ENCODE measurements around the gene PSORS1C1.

PSORS1C1 gene

DNA sequence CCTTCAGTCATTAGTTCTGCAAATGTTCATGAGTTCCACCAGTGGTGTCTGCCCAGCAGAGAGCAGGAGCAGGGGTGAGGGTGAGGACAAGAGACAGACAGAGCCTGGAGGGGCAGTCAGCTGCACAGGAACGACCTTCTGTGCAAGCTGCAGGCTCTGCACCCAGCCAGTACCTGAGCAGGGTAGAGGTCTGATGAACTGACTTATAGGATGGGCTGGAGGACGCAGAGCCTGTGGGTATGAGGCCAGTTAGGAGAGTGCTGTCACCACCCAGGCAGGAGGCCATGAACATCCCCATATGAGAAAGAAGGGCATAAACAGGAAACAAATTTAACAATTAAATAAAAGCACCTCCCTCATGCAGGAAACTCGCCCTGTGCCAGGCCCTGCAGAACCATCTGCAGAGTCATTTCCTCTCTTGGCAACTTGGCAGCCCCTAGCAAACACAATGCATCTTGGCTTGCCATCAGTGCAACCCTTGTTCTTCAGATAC is 20.2 kb upstream of the PSORS1C1 start:
- peak in 1 of 2 donors; percentile 5 for DNase-seq (ENCODE audit: extremely low read depth in 1 of 2, low read depth in 1 of 2)

DNA sequence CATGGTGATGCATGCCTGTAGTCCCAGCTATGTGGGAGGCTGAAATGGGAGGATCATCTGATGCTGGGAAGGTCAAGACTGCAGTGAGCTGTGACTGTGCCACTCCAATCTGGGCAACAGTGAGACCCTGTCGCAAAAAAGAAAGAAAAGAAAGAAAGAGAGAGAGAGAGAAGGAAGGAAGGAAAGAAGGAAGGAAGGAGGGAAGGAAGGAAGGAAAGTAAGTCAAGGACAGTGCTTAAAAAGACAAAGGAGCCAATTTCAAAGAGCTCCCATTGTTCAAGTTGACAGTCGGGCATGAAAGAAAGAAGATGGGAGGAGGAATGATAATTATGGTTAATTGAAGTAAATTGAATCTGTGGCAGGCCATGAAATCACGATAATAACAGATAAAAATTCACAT is 18.4 kb upstream of the PSORS1C1 start:
- DNase-seq (ENCODE audit: extremely low read depth in 1 of 2, low read depth in 1 of 2) = no peak

DNA sequence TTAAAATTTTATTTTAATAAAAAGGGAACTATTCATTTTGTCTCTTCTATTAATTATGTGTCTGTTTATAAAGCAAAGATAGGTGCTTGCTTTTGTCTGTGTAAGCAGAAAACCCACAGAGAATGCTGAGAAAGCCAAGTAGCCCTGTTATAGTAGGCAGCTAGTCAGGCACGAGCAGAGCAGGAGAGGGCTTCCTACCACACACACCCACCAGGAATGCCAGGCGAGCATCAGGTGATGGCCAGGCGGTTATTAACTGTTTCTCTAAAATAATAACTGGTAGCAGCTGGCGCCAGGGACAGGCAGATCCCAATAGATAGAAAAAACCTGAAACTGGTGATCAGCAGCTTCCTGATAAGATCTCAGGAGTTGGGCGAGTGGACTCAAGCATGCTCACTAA is 17.9 kb upstream of the PSORS1C1 start:
- DNase-seq (ENCODE audit: extremely low read depth in 1 of 2, low read depth in 1 of 2) = no peak

DNA sequence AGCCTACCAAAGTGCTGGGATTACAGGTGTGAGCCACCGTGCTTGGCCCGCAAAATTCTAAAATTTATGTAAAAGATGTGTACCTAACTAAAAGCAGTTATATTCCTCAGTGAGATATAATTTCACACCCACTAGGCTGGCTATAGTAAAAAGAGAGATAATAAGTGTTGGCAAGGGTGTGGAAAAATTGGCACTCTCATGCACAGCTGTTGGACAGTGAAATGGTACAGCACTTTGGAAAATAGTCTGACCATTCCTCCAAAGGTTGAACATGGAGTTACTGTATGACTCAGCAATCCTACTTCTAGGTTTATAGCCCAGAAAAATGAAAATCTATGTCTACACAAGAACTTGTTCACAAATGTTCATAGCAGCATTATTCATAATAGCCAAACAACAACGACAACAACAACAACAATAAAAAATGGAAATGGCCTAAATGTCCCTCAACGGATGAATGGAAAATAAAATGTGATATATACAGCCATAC is 16.1 kb upstream of the PSORS1C1 start:
- DNase-seq (ENCODE audit: extremely low read depth in 1 of 2, low read depth in 1 of 2) = no peak

DNA sequence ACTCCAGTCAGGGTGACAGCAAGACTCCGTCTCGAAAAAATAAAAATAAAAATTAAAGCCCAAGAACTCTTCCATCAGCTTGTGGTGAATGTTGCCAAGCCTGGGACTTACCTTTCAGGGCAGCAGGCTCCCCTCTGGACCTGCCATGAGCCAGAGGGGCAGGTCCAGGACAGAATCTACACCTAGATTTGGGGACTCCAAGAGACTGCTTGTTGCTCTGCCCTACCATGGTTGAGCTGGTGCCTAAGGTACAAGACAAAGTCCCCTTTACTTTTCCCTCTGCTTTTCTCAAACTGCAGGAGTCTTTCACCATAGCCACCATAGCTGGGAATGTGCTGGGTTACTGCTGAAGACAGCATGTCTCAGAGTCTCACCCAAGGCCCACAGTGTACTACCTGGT is 11.5 kb upstream of the PSORS1C1 start:
- DNase-seq (ENCODE audit: extremely low read depth in 1 of 2, low read depth in 1 of 2) = no peak

DNA sequence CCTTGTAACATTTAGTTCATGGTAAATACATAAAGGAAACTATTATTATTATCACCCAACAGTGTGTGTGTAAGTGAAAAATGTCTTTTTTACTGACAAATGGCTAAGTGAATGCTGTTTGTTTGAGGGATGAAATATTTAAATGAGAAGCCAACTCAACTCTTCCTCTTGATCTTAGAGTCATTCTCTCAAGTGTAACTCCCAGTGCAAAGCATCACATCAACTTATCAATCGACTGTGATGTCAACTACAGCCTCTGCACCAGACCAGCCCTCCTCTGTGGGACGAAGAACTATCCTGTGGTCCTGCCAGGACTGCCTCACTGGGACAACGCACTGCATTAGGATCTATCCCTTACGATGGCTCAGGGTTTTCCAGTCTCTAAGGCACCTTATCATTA is 7.5 kb upstream of the PSORS1C1 start:
- no peak for DNase-seq (ENCODE audit: extremely low read depth in 1 of 2, low read depth in 1 of 2)

DNA sequence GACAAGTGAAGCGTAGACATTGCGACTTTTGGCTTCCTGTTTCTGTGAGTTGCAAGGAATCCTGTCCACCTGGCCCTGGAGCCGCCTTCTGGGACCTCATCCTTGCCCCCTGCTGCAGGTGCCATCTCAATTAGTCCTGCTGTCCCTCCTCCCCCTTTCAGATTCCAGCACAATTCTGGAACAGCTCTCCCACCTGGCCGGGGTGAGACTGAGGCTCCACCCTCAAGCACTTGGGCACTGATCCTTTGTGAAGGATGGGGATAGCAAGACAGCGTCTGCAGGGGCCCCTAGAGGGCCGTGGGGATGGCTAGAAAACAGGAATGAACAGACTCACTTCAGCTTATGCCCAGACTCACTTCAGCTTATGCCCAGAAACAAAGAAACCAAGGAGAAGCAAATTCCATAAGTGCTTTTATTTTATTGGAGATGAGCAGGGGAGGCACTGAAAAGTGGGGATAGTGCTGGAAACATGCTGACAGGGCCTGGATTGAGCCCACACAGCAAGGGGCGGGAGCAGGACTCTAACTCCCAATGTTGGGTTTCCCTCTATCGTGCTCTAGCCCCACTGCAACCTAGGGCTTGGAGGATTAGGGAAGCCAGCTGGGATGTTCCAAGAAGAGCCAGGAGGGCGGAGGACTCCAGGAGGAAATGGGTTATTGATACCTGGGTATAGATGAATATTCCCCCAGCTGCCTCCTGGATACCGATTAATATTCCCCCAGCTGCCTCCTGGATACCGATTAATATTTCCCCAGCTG is 3.6 kb upstream of the PSORS1C1 start:
- DNase-seq (ENCODE audit: extremely low read depth in 1 of 2, low read depth in 1 of 2) = no peak

DNA sequence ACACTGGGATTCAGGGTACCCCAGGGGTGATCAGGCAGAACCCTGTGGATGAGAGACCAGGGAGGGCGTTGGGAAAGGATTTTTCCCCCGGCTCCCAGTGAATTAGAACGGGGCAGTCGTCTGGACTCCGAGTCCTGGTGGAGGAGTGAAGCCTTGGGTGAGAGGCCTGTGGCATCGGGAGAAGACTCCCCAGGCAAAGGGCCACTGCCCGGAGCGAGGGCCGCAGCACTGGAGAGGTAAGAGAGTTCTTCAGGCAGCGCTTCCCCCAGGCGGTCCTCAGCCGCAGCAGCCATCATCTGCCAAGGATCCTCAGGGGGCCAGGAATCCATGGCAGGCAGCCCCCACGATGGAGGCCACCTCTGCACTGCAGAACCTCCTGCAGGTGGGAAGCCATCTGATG is 2.9 kb upstream of the PSORS1C1 start:
- no peak for DNase-seq (ENCODE audit: extremely low read depth in 1 of 2, low read depth in 1 of 2)

DNA sequence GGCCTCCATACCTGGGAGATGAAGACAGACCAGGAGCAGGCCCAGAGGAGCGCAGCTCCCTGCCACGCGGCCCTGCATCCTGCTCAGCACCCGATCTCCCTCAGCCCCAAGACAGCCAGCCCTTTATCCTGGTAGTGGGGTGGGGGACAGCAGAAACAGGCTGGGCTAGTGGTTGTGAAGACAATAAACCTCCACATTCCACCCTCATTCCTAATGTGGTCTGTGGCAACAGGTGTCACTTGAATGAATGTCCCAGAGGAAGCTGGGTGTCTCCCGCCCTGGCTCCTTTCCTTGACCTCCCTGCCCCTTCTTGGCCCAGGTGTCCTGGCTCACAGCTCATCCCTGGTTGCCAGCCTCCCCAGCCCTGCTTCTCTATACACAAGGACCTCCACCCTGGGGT is 2.1 kb upstream of the PSORS1C1 start, which contains the start of gene C6orf15:
Gene C6orf15, minus strand, starts transcription at position 98 of the 400 bp plus-strand sequence. Its CDS starts 20 bp downstream, at position 78.
- no peak for DNase-seq (ENCODE audit: extremely low read depth in 1 of 2, low read depth in 1 of 2)

DNA sequence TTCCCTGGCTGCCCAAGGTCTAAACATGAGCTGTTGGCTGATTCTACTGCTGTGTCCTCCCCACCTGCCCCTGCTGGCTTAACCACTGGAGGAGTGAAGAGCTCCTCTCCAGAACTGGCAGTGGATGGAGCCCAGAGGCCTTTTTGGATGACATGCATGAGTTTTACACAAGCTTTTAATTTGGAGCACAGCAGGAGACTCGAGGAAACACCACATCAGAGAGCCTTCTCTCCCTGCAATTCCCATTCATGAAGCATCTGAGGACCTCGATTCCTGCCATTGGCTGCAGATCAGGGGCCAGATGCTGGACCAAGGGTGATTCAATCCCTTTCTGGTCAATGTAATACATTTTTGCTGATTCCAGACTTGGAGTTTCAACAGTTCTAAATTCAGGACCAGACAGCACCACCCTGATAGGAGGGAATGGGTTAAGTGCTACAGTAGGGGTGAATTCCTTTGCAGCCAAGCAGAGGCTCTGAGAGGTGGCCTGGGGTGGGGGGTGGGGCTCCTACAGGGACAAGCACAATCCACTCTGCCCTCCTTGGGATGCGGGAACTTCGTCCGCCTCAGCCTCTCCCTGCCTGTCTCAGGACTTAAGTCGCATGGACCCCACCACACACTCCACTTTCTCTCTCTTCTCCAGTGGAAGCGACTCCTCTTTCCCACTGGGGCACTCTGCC is 599 bp upstream of the PSORS1C1 start:
- no peak for DNase-seq (ENCODE audit: extremely low read depth in 1 of 2, low read depth in 1 of 2)

DNA sequence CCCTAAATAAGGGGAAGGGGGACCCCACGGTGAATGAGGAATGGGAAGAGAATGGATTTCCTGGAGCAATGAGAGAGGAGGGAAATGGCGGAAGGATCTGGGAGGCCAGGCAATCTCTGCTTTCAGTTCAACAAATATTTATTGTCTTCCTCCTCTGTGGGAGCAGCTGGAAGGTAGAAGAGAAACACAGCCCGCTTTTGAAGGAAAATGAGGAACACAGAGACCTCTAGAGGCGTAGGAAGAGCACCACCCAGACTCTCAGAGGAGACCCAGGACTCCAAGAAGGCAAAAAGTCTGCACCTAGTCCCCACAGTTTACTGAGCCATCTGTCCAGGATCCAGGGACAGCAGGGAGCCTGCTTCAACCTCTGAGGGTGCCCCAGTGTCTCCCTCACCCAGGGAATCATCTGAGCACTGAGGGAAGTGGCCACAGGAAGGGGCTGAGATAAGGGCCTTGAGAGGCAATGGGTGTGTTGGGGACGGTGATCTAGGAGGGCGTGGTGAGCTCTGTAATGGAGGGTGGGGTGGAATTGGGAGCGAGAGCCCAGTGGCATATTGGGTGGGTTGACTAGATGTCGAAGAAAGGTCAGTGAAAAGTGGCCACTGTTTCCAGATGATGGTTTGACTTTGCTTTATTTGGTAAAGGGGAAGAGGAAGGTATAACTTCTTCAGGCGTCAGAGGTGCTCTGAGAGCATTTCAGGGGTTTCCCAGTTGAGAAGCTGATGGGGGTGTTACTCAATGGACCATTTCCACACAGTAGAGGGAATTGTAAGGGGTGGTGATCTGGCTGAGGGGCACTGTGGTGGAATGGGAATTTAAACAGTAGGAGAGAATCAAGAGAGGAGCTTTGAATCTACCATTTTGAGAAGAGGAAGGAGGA is 610 bp downstream of the PSORS1C1 start:
- no peak for DNase-seq (ENCODE audit: extremely low read depth in 1 of 2, low read depth in 1 of 2)

DNA sequence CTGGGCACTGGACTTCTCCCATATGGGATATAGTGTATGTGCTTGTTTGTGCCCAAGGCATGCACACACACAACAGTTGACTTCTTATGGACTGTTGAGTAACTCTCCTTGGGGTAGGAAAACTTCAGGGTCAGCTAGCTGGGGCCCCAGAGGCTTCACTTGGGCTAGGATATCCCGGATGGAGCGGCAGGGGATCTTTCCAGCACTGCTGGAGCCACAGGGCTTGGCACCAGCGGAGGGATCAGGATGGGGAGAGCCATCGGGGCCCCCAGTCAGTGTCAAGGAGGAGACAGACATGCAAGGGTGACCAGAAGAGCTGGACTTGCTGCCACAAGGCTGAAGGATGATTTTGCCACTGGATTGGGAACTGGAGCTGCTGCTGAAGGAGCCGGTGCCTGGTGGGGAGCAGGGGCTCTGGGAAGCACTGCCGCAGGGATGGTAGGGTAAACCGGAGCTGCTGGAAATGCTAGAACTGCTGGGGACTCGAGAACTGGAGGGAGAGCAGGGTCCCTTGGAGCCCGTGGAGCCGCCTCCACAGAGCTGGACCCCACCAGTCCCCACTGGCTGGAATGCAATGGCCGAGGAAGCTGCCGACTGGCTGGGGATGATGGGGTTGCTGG is 1.5 kb downstream of the PSORS1C1 start:
- DNase-seq (ENCODE audit: extremely low read depth in 1 of 2, low read depth in 1 of 2) = no peak

DNA sequence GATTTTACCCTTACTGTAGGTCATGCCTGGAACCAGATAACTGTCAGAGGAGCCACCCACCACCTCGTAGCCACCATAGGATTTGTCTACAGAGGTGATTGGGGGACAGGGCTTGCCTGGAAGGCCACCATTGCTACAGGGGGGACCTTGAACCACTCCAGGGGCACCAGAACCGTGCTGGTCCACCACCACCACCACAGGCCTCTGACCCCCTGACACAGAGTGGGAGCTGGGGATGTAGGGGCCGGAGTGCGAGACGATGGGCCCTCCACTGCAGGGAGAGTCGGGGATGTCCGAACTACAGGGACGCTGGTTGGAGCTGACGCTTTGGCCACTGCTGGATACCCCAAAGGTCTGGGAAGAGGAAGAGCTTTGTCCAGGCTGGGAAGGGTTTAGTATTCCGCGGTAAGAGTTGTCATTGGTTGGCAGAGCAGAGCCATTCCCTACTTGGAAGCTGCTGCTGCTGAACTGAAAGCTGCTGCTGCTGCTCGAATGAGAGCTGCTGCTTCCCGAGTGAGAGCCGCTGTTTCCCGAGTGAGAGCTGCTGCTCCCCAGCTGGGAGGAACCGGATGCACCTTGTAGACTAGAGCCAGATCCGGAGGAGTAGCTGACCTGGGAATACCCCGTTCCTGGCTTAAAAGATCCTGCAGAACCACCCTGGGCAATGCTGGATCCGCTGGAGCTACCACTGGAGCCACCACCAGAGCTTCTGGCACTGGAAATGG is 2.2 kb downstream of the PSORS1C1 start:
- no peak for DNase-seq (ENCODE audit: extremely low read depth in 1 of 2, low read depth in 1 of 2)

DNA sequence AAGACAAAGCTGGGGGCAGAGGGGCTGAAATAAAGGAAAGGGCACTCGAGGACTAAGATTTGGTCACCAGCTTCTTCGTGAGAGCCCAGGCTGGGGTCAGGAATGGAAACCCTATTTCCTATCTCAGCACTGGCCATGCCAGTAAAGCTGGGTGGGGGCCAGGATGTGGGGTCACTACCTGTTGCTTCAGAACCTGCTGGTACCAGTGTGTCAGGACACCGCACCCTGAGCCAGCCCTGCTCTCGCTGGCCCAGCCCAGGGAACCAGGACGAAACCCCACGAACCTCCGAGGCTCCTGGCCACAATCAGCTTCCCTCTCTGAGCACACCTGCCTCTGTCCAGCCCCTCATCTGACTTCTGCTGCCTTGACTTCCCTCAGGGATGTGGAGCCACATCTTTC is 3.6 kb downstream of the PSORS1C1 start:
- DNase-seq (ENCODE audit: extremely low read depth in 1 of 2, low read depth in 1 of 2) = no peak

DNA sequence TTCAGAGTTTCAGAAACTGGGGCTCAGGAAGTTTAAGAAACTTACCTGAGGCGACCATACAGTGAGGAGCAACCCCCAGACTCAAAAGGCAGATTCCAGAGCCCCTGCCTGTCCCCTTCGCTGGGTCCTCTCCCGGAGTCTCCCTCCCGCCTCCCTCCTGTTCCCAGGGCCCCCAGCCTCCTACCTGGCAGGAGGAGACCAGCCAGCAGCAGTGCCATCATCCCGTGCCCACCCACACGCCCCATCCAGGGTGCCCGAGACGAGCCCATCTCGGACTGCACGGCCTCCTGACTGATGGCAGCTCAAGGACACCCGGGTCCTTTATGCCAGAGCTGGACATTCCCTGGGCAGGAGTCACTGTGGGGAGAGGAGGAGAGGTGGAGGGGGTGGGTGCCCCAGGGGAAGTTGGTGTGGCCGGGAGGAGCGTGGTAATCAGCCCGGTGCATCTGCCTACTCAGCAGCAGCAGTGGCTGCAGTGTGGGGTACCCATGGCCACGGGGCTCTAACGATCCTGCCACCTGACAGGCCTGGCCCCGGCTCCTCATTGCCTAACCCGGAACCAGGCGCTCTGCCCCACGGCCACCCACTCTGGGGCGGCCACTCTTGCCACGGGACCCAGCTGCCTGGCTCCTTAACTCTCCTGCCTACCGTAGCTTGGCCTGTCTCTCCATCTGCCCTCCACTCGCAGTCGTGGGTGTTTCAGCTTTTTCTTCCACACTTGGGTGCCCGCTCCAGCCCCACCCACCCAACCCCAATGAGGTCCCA is 5.7 kb downstream of the PSORS1C1 start, which contains the start of gene CDSN:
Gene CDSN, minus strand, starts transcription at position 296 of the 765 bp plus-strand sequence. Its CDS starts 27 bp downstream, at position 269.
- DNase-seq (ENCODE audit: extremely low read depth in 1 of 2, low read depth in 1 of 2) = no peak

DNA sequence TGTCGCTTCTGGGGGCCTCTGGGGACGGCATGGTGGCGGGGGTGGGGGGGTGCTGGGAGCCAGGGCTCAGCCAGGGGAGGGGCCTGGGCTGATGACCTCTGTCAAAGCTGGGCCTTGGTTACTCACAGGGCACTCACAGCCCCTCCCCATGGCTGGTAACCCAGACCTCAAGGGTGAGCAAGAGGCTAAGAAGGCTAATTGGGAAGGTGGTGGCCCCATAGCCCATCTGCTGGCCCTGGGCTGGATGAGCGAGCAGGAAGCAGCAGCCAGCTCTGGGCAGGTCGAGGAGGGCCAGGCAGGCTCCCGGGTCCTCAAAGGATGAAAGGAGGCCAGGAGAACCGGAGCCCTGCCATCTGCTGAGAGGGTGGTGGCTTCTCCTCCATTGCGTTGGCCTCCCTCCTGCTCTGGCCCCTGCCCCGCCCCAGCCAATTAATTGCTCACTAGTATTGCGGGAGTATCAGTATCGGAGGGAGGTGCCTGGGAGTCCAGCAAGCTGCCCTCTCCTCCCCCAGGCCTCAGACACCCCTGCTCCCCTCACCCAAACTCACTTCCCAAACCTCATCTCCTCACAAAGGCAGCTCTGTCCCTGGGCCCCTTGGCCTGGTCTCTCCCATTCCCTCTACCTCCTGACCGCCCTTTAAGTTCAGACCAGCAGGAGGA is 6.7 kb downstream of the PSORS1C1 start:
- no peak for DNase-seq (ENCODE audit: extremely low read depth in 1 of 2, low read depth in 1 of 2)

DNA sequence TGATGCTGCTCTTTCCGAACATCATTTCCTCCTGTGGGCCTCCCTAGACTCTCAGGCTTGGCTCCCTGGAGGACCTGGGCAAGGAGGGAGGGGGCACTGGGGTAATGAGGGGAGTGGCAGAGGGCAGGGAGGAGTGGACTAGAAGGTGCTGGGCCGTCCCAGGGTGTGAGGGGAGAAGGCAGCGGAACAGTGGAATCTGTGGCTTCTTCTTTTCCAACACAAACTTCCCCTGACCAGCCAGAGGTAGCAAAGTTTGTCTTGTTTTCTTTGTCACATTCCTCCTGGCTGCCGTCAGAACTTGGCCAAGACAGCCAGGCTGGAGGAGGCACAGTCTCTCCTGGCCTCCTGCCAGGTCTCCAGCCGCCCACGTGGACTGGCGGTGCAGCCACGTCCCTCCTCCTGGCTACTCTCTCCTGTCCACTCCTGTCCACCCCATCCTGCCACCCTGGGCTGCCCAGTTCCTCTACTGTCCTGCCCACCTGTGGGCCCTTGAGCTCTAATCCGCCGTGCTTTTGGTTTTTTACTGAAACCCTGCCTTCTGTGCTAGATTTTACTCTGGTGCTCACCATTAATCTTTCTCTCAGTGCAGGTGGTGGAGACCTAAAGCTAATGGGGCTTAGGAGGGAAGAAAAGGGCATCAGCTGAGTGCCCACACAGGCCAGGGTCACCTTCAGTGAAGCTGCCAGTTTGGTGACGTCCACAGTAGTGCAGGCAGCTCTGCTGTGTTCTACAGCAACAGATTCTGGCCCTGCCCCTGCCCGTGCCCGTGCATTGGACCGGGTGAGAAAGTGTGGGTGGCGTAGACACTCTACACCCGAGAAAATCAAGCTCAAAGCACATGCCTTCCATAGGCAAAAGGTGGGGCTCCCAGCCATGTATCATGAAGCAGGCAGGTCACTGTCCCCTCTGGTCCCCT is 8.4 kb downstream of the PSORS1C1 start:
- DNase-seq (ENCODE audit: extremely low read depth in 1 of 2, low read depth in 1 of 2) = no peak

DNA sequence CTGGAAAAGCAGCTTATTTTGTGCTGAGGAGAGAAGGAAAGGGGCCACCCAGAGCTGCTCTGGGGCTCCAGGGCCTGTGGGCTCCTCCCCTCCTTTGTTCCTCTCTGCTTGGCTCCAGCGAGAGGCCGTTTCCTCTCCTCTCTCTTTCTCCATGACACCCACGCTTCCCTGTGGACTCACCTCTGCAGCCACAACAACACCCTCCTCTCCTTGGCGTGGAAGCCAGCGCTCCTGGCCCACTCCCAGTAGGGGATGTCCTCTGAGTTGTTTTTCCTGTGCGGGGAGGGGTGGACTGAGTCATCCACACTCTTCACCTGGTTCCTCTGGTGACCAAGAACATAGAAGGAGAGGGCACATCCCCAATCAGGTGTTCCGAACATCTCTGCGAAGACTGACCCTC is 10.6 kb downstream of the PSORS1C1 start:
- DNase-seq (ENCODE audit: extremely low read depth in 1 of 2, low read depth in 1 of 2) = no peak
